ENCODE data around the gene ANKRD9.
"Not testable (repeated sequence)": the region's sequence is repeated elsewhere in the genome, so short reads cannot be mapped to it uniquely, and the experiment has no call there.

ANKRD9 gene

GRCh38 chr14:102509746-102510615 lies at the start of gene ANKRD9:
Gene ANKRD9 (minus strand): TSS chr14:102509776. CDS start chr14:102507889, 1,887 bp downstream.
- peak; percentile 95 for DNase-seq

GRCh38 chr14:102558556-102558955 lies 49.0 kb upstream of the ANKRD9 start:
- DNase-seq, result no peak

DNA sequence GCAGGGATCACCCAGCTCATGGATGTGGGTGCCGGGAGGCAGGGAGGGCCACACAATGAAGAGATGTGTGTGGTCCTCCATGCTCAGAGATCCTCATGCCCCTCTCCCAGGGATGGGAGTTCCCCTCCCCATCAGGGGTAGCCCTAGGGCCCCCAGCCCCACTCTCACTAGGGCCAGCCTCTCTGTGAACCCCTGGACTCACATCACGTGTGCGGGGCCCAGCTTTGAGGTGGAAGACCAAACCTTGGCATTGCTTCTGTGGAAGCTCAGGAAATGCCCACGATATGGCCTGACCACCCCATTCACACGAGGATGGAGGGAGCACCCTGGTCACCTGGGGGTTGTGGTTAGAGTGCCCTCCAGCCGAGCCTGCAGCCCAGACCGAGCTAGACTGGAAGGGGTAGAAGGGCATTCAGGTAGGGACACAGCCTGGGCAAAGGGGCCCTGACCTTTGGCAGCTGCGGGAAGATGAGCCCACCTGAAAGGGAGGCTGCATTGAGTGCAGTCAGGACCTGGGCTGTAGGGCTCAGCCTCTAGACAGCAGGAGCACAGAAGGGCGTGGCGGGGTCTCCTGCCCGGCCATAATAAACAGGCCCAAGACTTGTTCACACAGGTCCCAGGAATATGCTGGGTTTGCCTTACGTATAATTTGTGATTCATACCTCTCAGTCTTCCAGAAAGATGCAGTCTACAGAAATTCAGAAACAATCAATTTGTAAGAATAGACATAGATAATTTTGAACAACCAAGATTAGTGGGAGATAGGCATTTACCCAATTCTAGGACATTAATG lies 48.1 kb upstream of the ANKRD9 start:
- no peak for DNase-seq

DNA sequence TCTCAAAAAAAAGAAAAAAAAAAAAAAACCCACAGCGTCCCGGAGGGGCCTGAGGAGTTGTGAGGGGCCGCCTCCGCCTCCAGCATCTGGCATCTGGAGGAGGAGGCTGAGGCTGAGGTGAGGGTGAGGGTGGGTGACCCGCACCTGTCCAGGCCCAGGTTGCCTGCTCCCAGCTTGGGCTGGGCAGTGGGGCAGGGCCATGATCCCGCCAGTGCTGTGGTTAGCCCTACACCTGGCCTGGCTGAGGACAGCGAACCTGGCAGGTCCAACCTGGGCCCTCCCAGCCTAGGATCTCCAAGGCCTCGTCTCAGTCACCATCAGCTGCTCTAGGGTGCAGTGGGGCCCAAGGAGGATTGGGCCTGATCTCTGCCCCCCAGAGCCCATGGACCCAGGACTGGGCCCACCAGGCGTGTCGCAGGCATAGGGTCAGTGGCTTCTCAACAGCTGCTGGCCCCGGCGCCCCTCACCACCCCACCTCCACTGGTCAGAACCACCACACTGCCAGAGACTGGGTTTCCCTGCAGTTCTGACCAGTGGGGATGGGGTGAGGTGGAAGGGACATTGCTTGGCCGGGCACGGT lies 46.6 kb upstream of the ANKRD9 start:
- no peak for DNase-seq

GRCh38 chr14:102554821-102555819 lies 45.5 kb upstream of the ANKRD9 start:
- peak; percentile 78 for DNase-seq

DNA sequence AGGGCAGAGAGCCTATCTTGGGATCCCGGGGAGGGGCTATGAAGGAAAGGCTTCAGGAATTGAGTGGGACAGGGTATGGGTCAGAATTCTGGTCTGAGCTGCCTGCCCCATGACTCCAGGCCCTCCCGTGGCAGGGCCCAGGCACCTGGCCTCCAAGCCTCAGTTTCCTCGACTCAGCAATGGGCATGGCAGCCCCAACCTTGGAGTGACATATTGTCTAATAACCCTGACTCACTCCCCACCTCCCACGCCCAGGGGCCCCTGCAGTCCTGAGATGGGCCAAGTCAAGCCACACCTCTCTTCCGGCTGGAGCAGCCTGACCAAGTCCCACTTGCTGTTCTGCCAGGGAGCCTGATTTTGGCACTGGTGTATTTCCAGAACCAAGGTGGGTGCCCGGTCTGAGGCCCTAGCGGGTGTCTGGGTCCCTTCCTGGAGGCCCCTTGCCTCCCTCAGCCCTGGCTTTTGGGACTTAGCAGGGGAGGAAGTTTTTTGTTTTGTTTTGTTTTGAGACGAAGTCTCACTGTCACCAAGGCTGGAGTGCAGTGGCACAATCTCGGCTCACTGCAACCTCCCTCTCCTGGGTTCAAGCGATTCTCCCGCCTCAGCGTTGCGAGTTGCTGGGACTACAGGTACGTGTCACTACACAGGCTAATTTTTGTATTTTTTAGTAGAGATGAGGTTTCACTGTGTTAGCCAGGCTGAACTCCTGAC lies 42.6 kb upstream of the ANKRD9 start:
- DNase-seq, result no peak

DNA sequence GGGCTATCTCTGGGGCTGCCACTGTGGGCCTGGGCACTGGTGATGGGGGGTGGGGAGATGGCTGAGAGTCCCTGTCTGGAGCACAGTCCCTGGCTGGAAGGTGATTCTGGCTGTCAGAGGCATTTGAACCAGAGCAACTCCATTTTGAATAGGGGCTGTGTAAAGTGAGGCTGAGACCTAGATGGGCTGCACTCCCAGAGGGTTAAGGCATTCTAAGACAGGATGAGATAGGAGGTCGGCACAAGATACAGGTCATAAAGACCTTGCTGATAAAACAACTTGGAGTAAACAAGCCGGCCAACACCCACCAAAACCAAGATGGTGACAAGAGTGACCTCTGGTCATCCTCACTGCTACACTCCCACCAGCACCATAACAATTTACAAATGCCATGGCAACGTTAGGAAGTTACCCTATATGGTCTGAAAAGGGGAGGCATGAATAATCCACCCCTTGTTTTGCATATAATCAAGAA lies 41.4 kb upstream of the ANKRD9 start:
- DNase-seq, result not testable (repeated sequence)

DNA sequence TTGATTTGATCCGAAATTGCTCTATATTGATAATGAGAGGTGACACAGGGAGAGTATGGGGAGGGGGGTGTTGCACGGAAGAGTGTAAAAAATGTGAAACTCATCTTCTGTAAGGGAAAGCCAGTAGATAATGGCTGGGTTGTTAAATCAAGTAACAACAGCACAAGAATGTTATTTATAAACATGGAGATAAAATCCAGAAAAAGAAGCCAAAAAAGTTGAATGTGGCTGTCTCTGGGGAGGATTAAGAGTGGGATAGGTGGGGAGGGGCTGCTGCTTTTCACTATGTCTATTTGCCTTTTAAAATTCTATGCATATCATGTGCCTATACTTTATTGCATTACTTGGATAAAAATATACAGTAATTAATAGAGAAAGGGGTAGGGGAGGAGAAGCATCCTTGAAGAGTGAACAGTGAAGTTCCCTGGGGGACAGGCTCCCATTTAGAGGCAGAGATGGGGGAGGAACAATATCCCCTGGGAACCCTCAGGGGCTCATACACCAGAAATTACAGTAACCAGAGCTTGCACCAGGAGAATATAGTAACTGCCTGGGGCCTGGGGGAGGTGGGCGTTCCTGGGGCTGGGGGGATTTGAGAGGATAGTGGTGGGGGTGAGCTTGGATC lies 39.2 kb upstream of the ANKRD9 start:
- no peak for DNase-seq

DNA sequence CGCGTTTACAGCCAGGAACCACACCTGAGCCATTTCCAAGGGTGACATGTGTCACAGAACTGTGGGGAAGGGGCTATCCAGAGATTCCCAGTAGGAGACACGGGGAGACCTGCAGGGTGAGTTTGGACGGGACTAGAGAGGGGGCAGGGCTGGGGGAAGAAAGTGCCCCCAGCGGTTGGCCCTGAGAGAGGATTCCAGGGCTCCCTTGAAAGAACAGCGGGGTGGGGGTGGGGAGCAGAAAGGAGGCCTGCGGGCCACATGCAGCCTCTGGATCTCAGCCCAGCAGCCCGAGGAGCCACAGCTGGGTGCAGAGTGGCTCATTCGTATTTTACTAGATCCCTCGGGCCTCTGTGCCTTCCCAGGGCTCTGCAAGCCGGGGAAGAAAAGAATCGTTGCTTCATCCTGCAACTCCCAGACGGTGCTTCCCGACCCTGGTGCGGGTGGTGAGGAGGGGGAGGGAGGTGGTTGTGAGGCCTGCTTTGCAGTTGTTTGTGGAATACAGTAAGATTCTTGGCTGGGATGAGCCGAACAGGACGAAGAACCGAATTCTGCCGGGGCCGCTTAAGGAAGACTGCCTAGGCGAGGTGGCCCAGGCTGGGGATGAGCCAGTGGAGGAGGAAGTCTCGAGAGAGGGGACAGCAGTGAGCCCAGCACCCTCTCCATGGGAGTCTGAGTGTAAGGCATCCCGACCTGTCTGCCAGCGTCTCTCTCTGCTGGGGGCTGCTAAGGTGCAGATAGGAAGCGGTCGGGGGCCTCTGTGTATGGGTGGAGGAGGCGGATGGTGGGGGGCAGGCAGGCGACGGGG lies 36.1 kb upstream of the ANKRD9 start:
- peak; percentile 71 for DNase-seq

- DNase-seq, result peak; percentile 58
Measured at GRCh38 chr14:102544747-102545460, 35.3 kb upstream of the ANKRD9 start.

DNA sequence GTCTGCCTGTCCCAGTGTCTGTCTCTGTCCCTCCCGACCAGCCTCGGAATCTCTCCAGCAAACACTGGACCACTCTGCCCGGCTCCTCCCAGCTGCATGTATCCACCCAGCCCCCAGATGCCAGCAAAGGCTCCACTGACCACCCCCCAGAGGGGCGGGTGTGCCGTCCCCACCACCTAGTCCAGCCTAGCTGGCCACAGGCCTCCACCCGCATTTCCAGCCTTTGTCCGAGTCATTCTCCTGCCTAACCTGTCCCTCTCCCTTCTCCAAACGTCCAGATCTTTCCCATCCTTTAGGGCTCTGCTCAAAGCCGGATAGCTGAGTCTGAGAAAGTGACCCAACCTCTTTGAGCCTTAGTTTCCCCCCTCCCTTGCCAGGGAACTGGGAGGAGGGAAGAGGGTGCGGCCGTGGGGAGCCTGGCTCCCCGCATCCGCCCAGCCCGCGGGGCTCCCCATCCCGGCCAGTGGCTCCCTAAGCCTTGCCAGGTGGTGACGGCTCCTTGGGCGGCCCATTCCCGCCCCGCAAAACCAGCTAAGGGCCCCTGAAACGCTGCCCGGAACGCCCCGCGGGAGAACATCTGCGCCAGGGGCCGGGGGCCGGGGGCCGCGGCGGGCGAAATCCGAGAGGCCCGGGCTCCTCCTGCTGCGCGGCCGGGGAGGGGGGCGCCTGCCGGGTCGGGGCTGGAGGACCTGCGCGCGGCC lies 34.6 kb upstream of the ANKRD9 start:
- DNase-seq, result peak; percentile 72

GRCh38 chr14:102541771-102542170 lies 32.2 kb upstream of the ANKRD9 start:
- no peak for DNase-seq

GRCh38 chr14:102541029-102541491 lies 31.5 kb upstream of the ANKRD9 start:
- DNase-seq, result not testable (repeated sequence)

DNA sequence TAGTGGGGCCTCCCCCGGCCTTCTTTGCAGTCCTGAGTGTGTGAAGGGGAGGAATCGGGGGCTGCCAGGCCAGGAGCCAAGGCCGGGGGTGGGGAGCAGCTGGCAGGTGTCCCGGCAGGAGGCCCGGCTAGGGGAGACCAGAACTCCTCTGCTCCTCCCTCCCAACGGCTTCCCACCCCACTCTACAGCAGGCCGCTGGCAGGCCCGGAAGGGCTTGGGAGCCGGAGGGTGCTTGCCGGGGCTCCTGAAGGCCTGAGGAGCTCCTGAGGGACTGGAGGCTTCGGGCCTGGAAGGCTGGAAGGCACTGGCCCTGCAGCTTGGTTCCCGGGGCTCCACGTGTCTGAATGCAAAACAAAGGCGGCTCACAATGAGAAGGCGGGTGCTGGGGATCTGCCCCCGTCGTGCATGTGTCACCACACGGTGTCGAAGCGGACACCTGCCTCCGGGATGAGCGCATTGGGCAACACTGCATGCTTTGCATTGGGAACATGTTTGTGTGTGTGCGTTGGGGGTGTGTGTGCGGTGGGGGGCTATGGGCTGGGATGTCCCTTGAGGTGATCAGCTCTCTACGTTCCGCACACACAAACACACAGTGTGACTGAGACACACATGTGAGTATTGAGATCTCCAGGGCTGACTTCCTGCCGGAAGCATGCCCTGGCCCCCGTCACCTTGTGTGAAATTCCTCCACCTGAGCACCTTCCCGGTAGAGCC lies 30.9 kb upstream of the ANKRD9 start:
- peak; percentile 90 for DNase-seq

- peak; percentile 87 for DNase-seq
Measured at GRCh38 chr14:102539544-102540314, 30.2 kb upstream of the ANKRD9 start.

DNA sequence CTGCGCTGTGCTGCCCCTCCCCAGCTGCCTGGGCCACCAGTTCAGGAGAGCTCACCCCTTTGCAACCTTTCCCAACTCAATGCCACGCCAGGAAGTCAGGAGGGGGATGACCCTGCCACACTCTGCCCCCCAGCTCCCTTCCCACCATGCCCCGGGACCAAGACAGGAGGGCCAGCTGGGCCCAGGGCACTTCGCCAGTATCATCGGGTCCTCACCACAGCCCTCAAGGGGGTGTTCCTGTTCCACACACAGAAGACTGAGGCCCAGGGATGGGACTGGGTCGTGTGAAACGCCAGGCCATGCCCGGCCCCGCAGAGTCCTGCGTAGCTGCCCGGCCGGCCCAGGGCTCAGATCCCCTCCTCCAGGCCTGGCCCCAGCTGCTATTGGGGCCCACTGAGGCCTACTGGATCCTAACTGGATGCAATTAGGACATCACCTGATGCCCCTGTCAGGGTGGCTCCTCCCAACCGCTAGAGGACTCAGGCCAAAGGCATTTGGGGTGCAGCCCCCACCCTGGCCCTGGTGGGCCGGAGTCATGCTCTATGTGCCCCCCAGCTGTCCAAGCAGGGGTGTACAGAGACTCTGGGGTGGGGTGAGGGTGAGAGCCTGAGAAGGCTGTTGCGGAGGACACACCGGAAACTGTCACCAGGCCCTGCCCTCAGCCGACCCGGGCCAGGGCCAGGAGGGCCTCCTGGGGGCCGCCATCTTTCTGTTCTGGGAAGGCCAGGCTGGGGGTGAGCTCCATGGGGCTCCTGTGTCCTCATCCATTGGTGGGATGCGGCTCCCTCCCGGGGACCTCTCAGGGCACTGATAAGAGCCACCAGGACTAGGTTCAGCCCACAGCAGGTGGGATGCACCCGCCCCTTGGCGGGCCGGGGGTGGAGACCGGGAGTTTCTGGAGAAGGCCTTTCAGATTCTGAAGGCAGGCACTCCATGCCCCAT lies 29.3 kb upstream of the ANKRD9 start:
- no peak for DNase-seq

All from eye (tissue), 1 donor.